HUES48 (cell line): ENCODE results near the gene PREX1.
"Not testable (repeated sequence)": the region's sequence is repeated elsewhere in the genome, so short reads cannot be mapped to it uniquely, and the experiment has no call there.

ENCODE experiments used
- H3K27ac ChIP-seq: one replicate; pipeline ENCODE4 v1.7.0; 2013; ENCODE audit warnings: low read depth, low read length, inconsistent platforms
- H3K27me3 ChIP-seq: 2 replicates; pipeline ENCODE4 v1.6.1; 2013; ENCODE audit warnings: mild to moderate bottlenecking, low read length; ENCODE audit not compliant: control insufficient read depth, insufficient read depth
- H3K36me3 ChIP-seq: 2 replicates; pipeline ENCODE4 v1.6.1; 2013; ENCODE audit warnings: low read length; ENCODE audit not compliant: control insufficient read depth, insufficient read depth
- H3K4me1 ChIP-seq: 2 replicates; pipeline ENCODE4 v1.6.1; 2013; ENCODE audit warnings: mild to moderate bottlenecking, low read length; ENCODE audit not compliant: control insufficient read depth, insufficient read depth
- H3K4me3 ChIP-seq: 2 replicates; pipeline ENCODE4 v1.5.1; 2013; ENCODE audit warnings: mild to moderate bottlenecking, low read depth, low read length
- H3K9ac ChIP-seq: 2 replicates; pipeline ENCODE4 v1.6.1; 2013; ENCODE audit warnings: mild to moderate bottlenecking, low read depth, low read length, moderate library complexity
- H3K9me3 ChIP-seq: 2 replicates; pipeline ENCODE4 v1.6.1; 2013; ENCODE audit warnings: low read length; ENCODE audit not compliant: control insufficient read depth, insufficient read depth

PREX1 gene

GRCh38 chr20:48603819-48604405, 223.9 kb downstream of the PREX1 start:
- H3K9ac ChIP-seq: no peak overlapping the region
- H3K9me3 ChIP-seq: no peaks in the 10 kb centered on the region
- no peak overlapping the region for H3K27ac ChIP-seq
- H3K36me3 ChIP-seq: no peaks in the 10 kb centered on the region
- H3K4me3 ChIP-seq: no peak overlapping the region
- H3K27me3 ChIP-seq: no peaks in the 10 kb centered on the region
- peaks cover 5% of the 10 kb centered on the region for H3K4me1 ChIP-seq

- Histone ChIP-seq H3K27ac (no peak overlapping the region), H3K9me3 (no peaks in the 10 kb centered on the region), H3K9ac (no peak overlapping the region), H3K27me3 (no peaks in the 10 kb centered on the region), H3K4me3 (no peak overlapping the region), H3K4me1 (no peaks in the 10 kb centered on the region; the same call in 1 of the 2 replicates), H3K36me3 (no peaks in the 10 kb centered on the region)
These were observed 224.5 kb downstream of the PREX1 start for GRCh38 chr20:48603116-48603818.

- Histone ChIP-seq H3K9ac (no peak overlapping the region), H3K4me3 (no peak overlapping the region), H3K9me3 (no peaks in the 10 kb centered on the region), H3K27me3 (no peaks in the 10 kb centered on the region), H3K27ac (no peak overlapping the region), H3K4me1 (no peaks in the 10 kb centered on the region; the same call in 1 of the 2 replicates), H3K36me3 (no peaks in the 10 kb centered on the region)
These were observed 226.0 kb downstream of the PREX1 start for GRCh38 chr20:48601798-48602197.

GRCh38 chr20:48600470-48600945, 227.3 kb downstream of the PREX1 start:
- Histone ChIP-seq H3K36me3 (no peaks in the 10 kb centered on the region), H3K9me3 (no peaks in the 10 kb centered on the region), H3K9ac (no peak overlapping the region), H3K4me3 (no peak overlapping the region), H3K4me1 (no peaks in the 10 kb centered on the region; the same call in 1 of the 2 replicates), H3K27ac (no peak overlapping the region), H3K27me3 (no peaks in the 10 kb centered on the region)

GRCh38 chr20:48599748-48600469, 227.9 kb downstream of the PREX1 start:
- Histone ChIP-seq H3K36me3 (no peaks in the 10 kb centered on the region), H3K9ac (no peak overlapping the region), H3K9me3 (no peaks in the 10 kb centered on the region), H3K27ac (no peak overlapping the region), H3K4me3 (no peak overlapping the region), H3K4me1 (no peaks in the 10 kb centered on the region; the same call in 1 of the 2 replicates), H3K27me3 (no peaks in the 10 kb centered on the region)

- Histone ChIP-seq H3K4me3 (no peak overlapping the region), H3K36me3 (no peaks in the 10 kb centered on the region), H3K27me3 (no peaks in the 10 kb centered on the region), H3K9me3 (no peaks in the 10 kb centered on the region), H3K9ac (no peak overlapping the region), H3K4me1 (no peaks in the 10 kb centered on the region; the same call in 1 of the 2 replicates), H3K27ac (no peak overlapping the region)
These were observed 228.6 kb downstream of the PREX1 start for GRCh38 chr20:48599106-48599747.

- H3K27ac ChIP-seq, H3K27me3 ChIP-seq, H3K9me3 ChIP-seq, H3K9ac ChIP-seq, H3K4me3 ChIP-seq, H3K4me1 ChIP-seq, H3K36me3 ChIP-seq: not testable (repeated sequence)
These were observed 229.4 kb downstream of the PREX1 start for GRCh38 chr20:48598303-48598941.

GRCh38 chr20:48597521-48598302, 230.1 kb downstream of the PREX1 start:
- no peaks in the 10 kb centered on the region for H3K9me3 ChIP-seq
- no peak overlapping the region for H3K9ac ChIP-seq
- H3K4me3 ChIP-seq: no peak overlapping the region
- H3K36me3 ChIP-seq: no peaks in the 10 kb centered on the region
- no peaks in the 10 kb centered on the region for H3K4me1 ChIP-seq
- no peak overlapping the region for H3K27ac ChIP-seq
- no peaks in the 10 kb centered on the region for H3K27me3 ChIP-seq

- Histone ChIP-seq H3K27me3 (no peaks in the 10 kb centered on the region), H3K9ac (no peak overlapping the region), H3K4me3 (no peak overlapping the region), H3K4me1 (no peaks in the 10 kb centered on the region), H3K27ac (no peak overlapping the region), H3K36me3 (no peaks in the 10 kb centered on the region), H3K9me3 (no peaks in the 10 kb centered on the region)
These were observed 231.4 kb downstream of the PREX1 start for GRCh38 chr20:48596334-48596898.
